HL-60 (cell line): Measurements from ENCODE around the gene COQ6.

Experiments
- DNase-seq, 2 experiments: peaks; one replicate each; pipeline ENCODE4 v3.0.0-alpha.2; 2010 to 2020; ENCODE audit warnings: low read depth in 1 of 2, low spot score in 1 of 2
- H3K27ac ChIP-seq: fragments of 250-450 bp; sonication (Bioruptor Pico); replicated peaks from 2 replicates; pipeline ENCODE4 v1.5.1; 2020; ENCODE audit warnings: mild to moderate bottlenecking, moderate library complexity
- H3K27me3 ChIP-seq: fragments of 250-450 bp; sonication (Bioruptor Pico); 2 replicates; pipeline ENCODE4 v1.5.1; 2021; ENCODE audit warnings: mild to moderate bottlenecking, moderate library complexity; ENCODE audit not compliant: insufficient read depth, poor library complexity, severe bottlenecking
- H3K4me3 ChIP-seq: replicated peaks from 2 replicates; pipeline ENCODE4 v1.5.1; 2011; ENCODE audit warnings: mild to moderate bottlenecking, control low read depth, low read length; ENCODE audit not compliant: insufficient read depth
- CTCF ChIP-seq: IDR thresholded peaks from one replicate; pipeline ENCODE4 v1.5.1; 2011; ENCODE audit warnings: low read length, control low read depth, inconsistent platforms; ENCODE audit not compliant: insufficient read depth
- GABPA ChIP-seq: IDR thresholded peaks from 2 replicates; pipeline ENCODE4 v1.6.1; 2012; ENCODE audit warnings: low read depth
- POLR2AphosphoS5 ChIP-seq: IDR thresholded peaks from 2 replicates; pipeline ENCODE4 v1.6.1; 2012; ENCODE audit warnings: low read depth
- REST ChIP-seq: IDR thresholded peaks from 2 replicates; pipeline ENCODE4 v1.6.1; 2012; ENCODE audit warnings: low read depth; ENCODE audit not compliant: insufficient replicate concordance
- SPI1 ChIP-seq: IDR thresholded peaks from 2 replicates; pipeline ENCODE4 v1.6.1; 2012; ENCODE audit warnings: low read depth, mild to moderate bottlenecking, borderline replicate concordance

Gene COQ6

GRCh38 chr14:73942180-73942579 lies 7.9 kb upstream of the COQ6 start:
- TF ChIP-seq REST (no peak), POLR2AphosphoS5 (no peak), SPI1 (no peak), CTCF (no peak), GABPA (no peak)
- no peaks in the 10 kb centered on the region for H3K27me3 ChIP-seq
- no peak overlapping the region for H3K27ac ChIP-seq
- no peak overlapping the region for H3K4me3 ChIP-seq
- DNase-seq = no peak

DNA sequence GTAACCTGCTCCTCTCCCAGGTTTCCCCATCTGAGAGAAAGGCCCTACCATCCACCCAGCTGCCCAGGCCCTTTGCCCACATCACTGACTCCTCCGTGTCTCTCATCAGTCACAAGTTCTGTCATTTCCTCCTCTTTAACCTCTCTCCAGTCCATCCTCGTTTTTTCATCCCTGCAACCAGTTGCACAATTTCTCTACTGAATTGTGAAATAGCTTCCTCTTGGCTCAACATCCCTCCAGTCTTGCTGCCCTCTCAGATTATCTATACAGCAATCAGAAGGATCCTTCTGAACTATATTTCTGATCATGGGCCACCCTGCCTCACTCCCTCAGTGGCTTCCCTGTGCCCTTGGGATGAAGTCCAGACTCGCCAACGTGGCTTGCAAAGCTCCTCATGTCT lies 7.0 kb upstream of the COQ6 start:
- no peak for TF ChIP-seq GABPA
- no peak for TF ChIP-seq REST
- no peak for TF ChIP-seq POLR2AphosphoS5
- no peak overlapping the region for H3K27ac ChIP-seq
- DNase-seq = peak; percentile 40 to 61
- no peaks in the 10 kb centered on the region for H3K27me3 ChIP-seq
- H3K4me3 ChIP-seq = no peak overlapping the region

GRCh38 chr14:73944432-73945158 lies 5.5 kb upstream of the COQ6 start:
- TF ChIP-seq SPI1 = no peak
- no peak for TF ChIP-seq CTCF
- no peak for TF ChIP-seq REST
- no peak for TF ChIP-seq POLR2AphosphoS5
- no peak for TF ChIP-seq GABPA
- DNase-seq = peak in 1 of 2 experiments; percentile 1
- Histone ChIP-seq H3K27ac (no peak overlapping the region), H3K4me3 (no peak overlapping the region), H3K27me3 (no peaks in the 10 kb centered on the region)
